HCT116 (cell line): ENCODE results near the gene CACNB2. TPM values are rescaled to one million over a fixed set of nuclear protein-coding genes. Genes with fewer than 3 reads are reported as not detected.

Experiments used
- ATAC-seq: fragments of 200-7000 bp; cut with Tn5 transposase; 2 replicates; pipeline ENCODE4 v1.9.1; 2020; ENCODE audit warnings: mild to moderate bottlenecking, moderate library complexity
- BruUV-seq: library from RNA; stranded (reverse); fragments of 400-500 nt; replicated peaks from 2 replicates; lab custom pipeline; 2021; lab: Mats Ljungman, UMichigan
- CTCF ChIA-PET: fragments of 300-600 bp; sonication (Branson Sonifier 250); formaldehyde crosslinking; loops from one replicate; lab custom pipeline; 2021; ENCODE audit warnings: antibody characterized with exemption; lab: Charles Lee
- POLR2A ChIA-PET: fragments of 300-600, 350-600 bp; sonication (Branson Sonifier 250); formaldehyde crosslinking; loops from one replicate; lab custom pipeline; 2021; ENCODE audit warnings: antibody characterized with exemption; lab: Charles Lee
- RAD21 ChIA-PET, 2 experiments: fragments of 300-600 bp; sonication (Branson Sonifier 250); formaldehyde crosslinking; loops; one replicate each; lab custom pipeline; 2023; ENCODE audit warnings: low total read pairs in 2 of 2; ENCODE audit not compliant: uncharacterized antibody in 2 of 2, unreplicated experiment in 2 of 2, low non-redundant PET in 1 of 2; lab: Charles Lee
- DNase-seq: peaks from one replicate; pipeline ENCODE4 v3.0.0-alpha.2; 2010; ENCODE audit warnings: low read depth, low spot score
- H2AFZ ChIP-seq: fragments of 200-600 bp; shearing (Covaris generic), sonication (generic); 2 replicates; pipeline ENCODE4 v1.6.1; 2017; ENCODE audit warnings: low read depth, mixed run types, mixed read lengths, antibody characterized with exemption, low read length; ENCODE audit not compliant: poor library complexity, severe bottlenecking
- H3K27ac ChIP-seq: 2 replicates; pipeline ENCODE4 v1.5.1; 2012; ENCODE audit warnings: low read depth, low read length
- H3K27me3 ChIP-seq: fragments of 200-600 bp; sonication (generic); 2 replicates; pipeline ENCODE4 v1.6.1; 2016; ENCODE audit warnings: mixed run types, low read length, mixed read lengths; ENCODE audit not compliant: insufficient read depth
- H3K36me3 ChIP-seq, 2 experiments: fragments of 200-500 bp in 1 of 2; fragments of 200-600 bp in 1 of 2; sonication (Bioruptor generic) in 1 of 2; sonication (generic) in 1 of 2; 2 replicates each; pipeline versions ENCODE4 v1.5.1 to v1.6.1; 2014 to 2016; ENCODE audit warnings: low read length in 2 of 2, inconsistent platforms in 1 of 2, mixed read lengths in 1 of 2, mixed run types in 1 of 2; ENCODE audit not compliant: insufficient read depth in 2 of 2, control insufficient read depth in 1 of 2
- H3K4me1 ChIP-seq, 2 experiments: fragments of 200-600 bp in 1 of 2; sonication (generic) in 1 of 2; 2 replicates each; pipeline versions ENCODE4 v1.5.1 to v1.6.1; 2012 to 2017; ENCODE audit warnings: low read length in 2 of 2, inconsistent platforms in 1 of 2, mild to moderate bottlenecking in 1 of 2, mixed read lengths in 1 of 2, mixed run types in 1 of 2, moderate library complexity in 1 of 2; ENCODE audit not compliant: insufficient read depth in 2 of 2, control insufficient read depth in 1 of 2
- H3K4me2 ChIP-seq: fragments of 200-600 bp; sonication (generic); 2 replicates; pipeline ENCODE4 v1.6.1; 2017; ENCODE audit warnings: mixed run types, low read length, mixed read lengths
- H3K4me3 ChIP-seq, 2 experiments: fragments of 200-600 bp in 1 of 2; sonication (generic) in 1 of 2; replicated peaks in 1 of 2; 2 replicates each; pipeline ENCODE4 v1.5.1; 2011 to 2016; ENCODE audit warnings: low read length in 2 of 2, control low read depth in 1 of 2, low read depth in 1 of 2, mild to moderate bottlenecking in 1 of 2, mixed read lengths in 1 of 2, mixed run types in 1 of 2
- H3K79me2 ChIP-seq: fragments of 200-600 bp; sonication (generic); 2 replicates; pipeline ENCODE4 v1.6.1; 2017; ENCODE audit warnings: mild to moderate bottlenecking, mixed run types, low read length, moderate library complexity, mixed read lengths; ENCODE audit not compliant: insufficient read depth
- H3K9ac ChIP-seq: fragments of 200-600 bp; sonication (generic); 2 replicates; pipeline ENCODE4 v1.6.1; 2016; ENCODE audit warnings: low read length, mixed read lengths
- H3K9me2 ChIP-seq: fragments of 200-600 bp; sonication (generic), shearing (Covaris generic); 2 replicates; pipeline ENCODE4 v1.6.1; 2017; ENCODE audit warnings: mixed run types, mild to moderate bottlenecking, moderate library complexity; ENCODE audit not compliant: insufficient read depth
- H3K9me3 ChIP-seq, 2 experiments: fragments of 200-500 bp in 1 of 2; fragments of 200-600 bp in 1 of 2; sonication (Bioruptor generic) in 1 of 2; sonication (generic) in 1 of 2; 2 replicates each; pipeline ENCODE4 v1.6.1; 2014 to 2017; ENCODE audit warnings: low read length in 2 of 2, mixed read lengths in 2 of 2, inconsistent platforms in 1 of 2, low read depth in 1 of 2, mild to moderate bottlenecking in 1 of 2, mixed run types in 1 of 2, moderate library complexity in 1 of 2; ENCODE audit not compliant: control insufficient read depth in 1 of 2, insufficient read depth in 1 of 2
- H4K20me1 ChIP-seq: fragments of 200-600 bp; sonication (generic), shearing (Covaris generic); 2 replicates; pipeline ENCODE4 v1.6.1; 2017; ENCODE audit warnings: mixed run types, mild to moderate bottlenecking, moderate library complexity; ENCODE audit not compliant: insufficient read depth
- CBX3 ChIP-seq: IDR thresholded peaks from 2 replicates; pipeline ENCODE4 v1.6.1; 2012; ENCODE audit warnings: low read depth
- CEBPB ChIP-seq: IDR thresholded peaks from 2 replicates; pipeline ENCODE4 v1.6.1; 2012; ENCODE audit warnings: low read depth
- EGR1 ChIP-seq: IDR thresholded peaks from 2 replicates; pipeline ENCODE4 v1.6.1; 2012; ENCODE audit warnings: low read depth
- ELF1 ChIP-seq: IDR thresholded peaks from 2 replicates; pipeline ENCODE4 v1.6.1; 2012; ENCODE audit warnings: low read depth, borderline replicate concordance
- EZH2phosphoT487 ChIP-seq: fragments of 200-600 bp; IDR thresholded peaks from 2 replicates; pipeline ENCODE4 v1.6.1; 2018; ENCODE audit warnings: antibody characterized with exemption, borderline replicate concordance
- FOSL1 ChIP-seq: IDR thresholded peaks from 2 replicates; pipeline ENCODE4 v1.6.1; 2012; ENCODE audit warnings: low read depth
- JUND ChIP-seq: IDR thresholded peaks from 2 replicates; pipeline ENCODE4 v1.6.1; 2012
- POLR2A ChIP-seq: IDR thresholded peaks from 2 replicates; pipeline ENCODE4 v1.7.0; 2011; ENCODE audit warnings: borderline replicate concordance; ENCODE audit not compliant: insufficient read depth, insufficient read length; ENCODE audit errors: extremely low read depth
- POLR2AphosphoS5 ChIP-seq: IDR thresholded peaks from 2 replicates; pipeline ENCODE4 v1.6.1; 2011; ENCODE audit warnings: mild to moderate bottlenecking, low read depth, low read length, moderate library complexity
- RAD21 ChIP-seq: IDR thresholded peaks from 2 replicates; pipeline ENCODE4 v1.6.1; 2012; ENCODE audit warnings: low read depth, mild to moderate bottlenecking
- SIN3A ChIP-seq: IDR thresholded peaks from 2 replicates; pipeline ENCODE4 v1.6.1; 2012; ENCODE audit warnings: low read depth
- SP1 ChIP-seq: IDR thresholded peaks from 2 replicates; pipeline ENCODE4 v1.6.1; 2012; ENCODE audit warnings: low read depth
- TCF7L2 ChIP-seq: IDR thresholded peaks from 2 replicates; pipeline ENCODE4 v1.7.0; 2011; ENCODE audit warnings: borderline replicate concordance, inconsistent platforms; ENCODE audit not compliant: insufficient read depth, insufficient read length; ENCODE audit errors: extremely low read depth
- YY1 ChIP-seq: IDR thresholded peaks from 2 replicates; pipeline ENCODE4 v1.6.1; 2011; ENCODE audit warnings: low read length, low read depth, moderate library complexity, mild to moderate bottlenecking; ENCODE audit not compliant: insufficient replicate concordance; ENCODE audit errors: extremely low read depth
- ZFX ChIP-seq: fragments of 450-650 bp; IDR thresholded peaks from 2 replicates; pipeline ENCODE4 v1.6.1; 2017
- ZNF274 ChIP-seq: fragments of 200-500 bp; sonication (Bioruptor generic); IDR thresholded peaks from 2 replicates; pipeline ENCODE4 v1.6.1; 2014; ENCODE audit warnings: mild to moderate bottlenecking, low read depth, low read length, inconsistent platforms
- intact Hi-C: fragments of 100-400 bp; cut with micrococcal nuclease; formaldehyde crosslinking; loops from 2 replicates; pipeline ENCODE4 v1.10.0; 2022
- total RNA-seq: library from RNA; stranded (reverse); gene quantifications from one replicate; pipeline ENCODE4 v1.2.1, GENCODE V29; 2021; ENCODE audit not compliant: unreplicated experiment
- TF ChIP-seq, protein P1 (sequence below): IDR thresholded peaks from 2 replicates; pipeline ENCODE4 v1.6.1; 2011; ENCODE audit warnings: mild to moderate bottlenecking, low read length, moderate library complexity; ENCODE audit not compliant: insufficient replicate concordance; ENCODE audit errors: extremely low read depth
- TF ChIP-seq, protein P2 (sequence below), 3 experiments: fragments of 200-600 bp in 1 of 3; sonication (generic) in 1 of 3; IDR thresholded peaks in 2 of 3; conservative IDR thresholded peaks in 1 of 3; 2 replicates each; pipeline ENCODE4 v1.5.1; 2012 to 2017; ENCODE audit warnings: low read depth in 2 of 3, low read length in 2 of 3, antibody characterized with exemption in 1 of 3, borderline replicate concordance in 1 of 3, control low read depth in 1 of 3, mild to moderate bottlenecking in 1 of 3, mixed read lengths in 1 of 3, mixed run types in 1 of 3, moderate library complexity in 1 of 3; ENCODE audit not compliant: insufficient read depth in 1 of 3
- TF ChIP-seq, protein P3 (sequence below): IDR thresholded peaks from 2 replicates; pipeline ENCODE4 v1.6.1; 2012
- TF ChIP-seq, protein P4 (sequence below): IDR thresholded peaks from 2 replicates; pipeline ENCODE4 v1.6.1; 2012

CACNB2 gene
- total RNA-seq, 1 experiment from 2014 or later, result 0.71 TPM

DNA sequence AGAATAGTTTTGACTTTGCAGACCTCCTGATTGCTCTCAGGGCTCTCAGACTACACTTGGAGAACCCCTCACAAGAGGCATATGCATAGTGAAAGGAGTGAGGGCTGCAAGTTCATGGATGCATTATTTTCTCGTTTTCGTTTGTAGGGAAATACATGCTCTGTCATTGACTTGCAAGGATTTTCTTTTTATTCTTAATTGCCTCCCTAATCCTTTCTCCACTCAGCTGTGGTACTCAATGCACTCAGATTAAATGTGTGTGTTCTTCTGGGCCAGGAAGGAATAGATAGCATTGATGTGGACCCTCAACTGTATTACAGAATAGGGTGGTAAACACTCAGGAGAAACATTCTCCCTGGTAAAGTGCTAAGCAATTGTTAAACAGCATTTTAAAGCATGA is 188.7 kb downstream of the CACNB2 start:
- Histone ChIP-seq H3K79me2 (no peaks in the 10 kb centered on the region), H3K27me3 (no peaks in the 10 kb centered on the region), H3K9ac (no peak overlapping the region), H3K4me2 (no peak overlapping the region), H2AFZ (no peak overlapping the region)
- BruUV-seq, result no TSS peak
- no peak for DNase-seq
- POLR2A ChIA-PET, result no interaction called here
- TF ChIP-seq SIN3A (no peak), FOSL1 (no peak), TCF7L2 (no peak), POLR2A (no peak), ZNF274 (no peak), SP1 (no peak), EZH2phosphoT487 (no peak), JUND (no peak), CBX3 (no peak), ELF1 (no peak), POLR2AphosphoS5 (no peak), ZFX (no peak), CEBPB (no peak), RAD21 (no peak), EGR1 (no peak), YY1 (no peak)
- TF ChIP-seq, protein P1, sequence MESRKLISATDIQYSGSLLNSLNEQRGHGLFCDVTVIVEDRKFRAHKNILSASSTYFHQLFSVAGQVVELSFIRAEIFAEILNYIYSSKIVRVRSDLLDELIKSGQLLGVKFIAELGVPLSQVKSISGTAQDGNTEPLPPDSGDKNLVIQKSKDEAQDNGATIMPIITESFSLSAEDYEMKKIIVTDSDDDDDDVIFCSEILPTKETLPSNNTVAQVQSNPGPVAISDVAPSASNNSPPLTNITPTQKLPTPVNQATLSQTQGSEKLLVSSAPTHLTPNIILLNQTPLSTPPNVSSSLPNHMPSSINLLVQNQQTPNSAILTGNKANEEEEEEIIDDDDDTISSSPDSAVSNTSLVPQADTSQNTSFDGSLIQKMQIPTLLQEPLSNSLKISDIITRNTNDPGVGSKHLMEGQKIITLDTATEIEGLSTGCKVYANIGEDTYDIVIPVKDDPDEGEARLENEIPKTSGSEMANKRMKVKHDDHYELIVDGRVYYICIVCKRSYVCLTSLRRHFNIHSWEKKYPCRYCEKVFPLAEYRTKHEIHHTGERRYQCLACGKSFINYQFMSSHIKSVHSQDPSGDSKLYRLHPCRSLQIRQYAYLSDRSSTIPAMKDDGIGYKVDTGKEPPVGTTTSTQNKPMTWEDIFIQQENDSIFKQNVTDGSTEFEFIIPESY, result no peak
- TF ChIP-seq, protein P2, sequence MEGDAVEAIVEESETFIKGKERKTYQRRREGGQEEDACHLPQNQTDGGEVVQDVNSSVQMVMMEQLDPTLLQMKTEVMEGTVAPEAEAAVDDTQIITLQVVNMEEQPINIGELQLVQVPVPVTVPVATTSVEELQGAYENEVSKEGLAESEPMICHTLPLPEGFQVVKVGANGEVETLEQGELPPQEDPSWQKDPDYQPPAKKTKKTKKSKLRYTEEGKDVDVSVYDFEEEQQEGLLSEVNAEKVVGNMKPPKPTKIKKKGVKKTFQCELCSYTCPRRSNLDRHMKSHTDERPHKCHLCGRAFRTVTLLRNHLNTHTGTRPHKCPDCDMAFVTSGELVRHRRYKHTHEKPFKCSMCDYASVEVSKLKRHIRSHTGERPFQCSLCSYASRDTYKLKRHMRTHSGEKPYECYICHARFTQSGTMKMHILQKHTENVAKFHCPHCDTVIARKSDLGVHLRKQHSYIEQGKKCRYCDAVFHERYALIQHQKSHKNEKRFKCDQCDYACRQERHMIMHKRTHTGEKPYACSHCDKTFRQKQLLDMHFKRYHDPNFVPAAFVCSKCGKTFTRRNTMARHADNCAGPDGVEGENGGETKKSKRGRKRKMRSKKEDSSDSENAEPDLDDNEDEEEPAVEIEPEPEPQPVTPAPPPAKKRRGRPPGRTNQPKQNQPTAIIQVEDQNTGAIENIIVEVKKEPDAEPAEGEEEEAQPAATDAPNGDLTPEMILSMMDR (IDR thresholded peaks at IDR 0.05 in 2 of 3, conservative IDR thresholded peaks at IDR 0.05 in 1 of 3; ENCODE audit: borderline replicate concordance in 1 of 3, insufficient read depth in 1 of 3, low read depth in 2 of 3, low read length in 2 of 3), result no peak
- TF ChIP-seq, protein P3, sequence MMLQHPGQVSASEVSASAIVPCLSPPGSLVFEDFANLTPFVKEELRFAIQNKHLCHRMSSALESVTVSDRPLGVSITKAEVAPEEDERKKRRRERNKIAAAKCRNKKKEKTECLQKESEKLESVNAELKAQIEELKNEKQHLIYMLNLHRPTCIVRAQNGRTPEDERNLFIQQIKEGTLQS, result no peak
- TF ChIP-seq, protein P4, sequence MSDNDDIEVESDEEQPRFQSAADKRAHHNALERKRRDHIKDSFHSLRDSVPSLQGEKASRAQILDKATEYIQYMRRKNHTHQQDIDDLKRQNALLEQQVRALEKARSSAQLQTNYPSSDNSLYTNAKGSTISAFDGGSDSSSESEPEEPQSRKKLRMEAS, result no peak
- TF ChIP-seq, all 23 proteins: peak for 0
- ATAC-seq, result no peak
- H4K20me1 ChIP-seq, result no peaks in the 10 kb centered on the region
- no peaks in the 10 kb centered on the region for H3K9me3 ChIP-seq
- no peak overlapping the region for H3K27ac ChIP-seq
- RAD21 ChIA-PET, result no interaction called here
- no peaks in the 10 kb centered on the region for H3K9me2 ChIP-seq
- intact Hi-C loops, result no loop called here
- CTCF ChIA-PET, result no interaction called here
- no peaks in the 10 kb centered on the region for H3K36me3 ChIP-seq
- H3K4me1 ChIP-seq, result no peaks in the 10 kb centered on the region
- H3K4me3 ChIP-seq, result no peak overlapping the region
